Thoracic aorta (tissue), 2 donors: ENCODE measurements around the gene RGL3. TPM values are rescaled to one million over a fixed set of nuclear protein-coding genes. Genes with fewer than 3 reads are reported as not detected.
"Not testable (repeated sequence)": the region's sequence is repeated elsewhere in the genome, so short reads cannot be mapped to it uniquely, and the experiment has no call there.

Experiments used
- ATAC-seq: fragments of 150-250 bp; one replicate; pipeline ENCODE4 v1.8.0; 2017; ENCODE audit warnings: low read depth; ENCODE audit not compliant: insufficient number of reproducible peaks, low FRiP score
- DNase-seq: peaks from one replicate; pipeline ENCODE4 v3.0.0-alpha.2; 2020; ENCODE audit warnings: low spot score
- H3K27ac ChIP-seq, 2 donors: fragments of 200-600 bp; sonication (generic); 1 replicate in 1 of 2; 2 replicates in 1 of 2; pipeline ENCODE4 v1.5.1; 2016; ENCODE audit warnings: mild to moderate bottlenecking in 2 of 2, moderate library complexity in 2 of 2
- H3K27me3 ChIP-seq: fragments of 200-600 bp; sonication (generic); replicated peaks from 2 replicates; pipeline ENCODE4 v1.6.0; 2016; ENCODE audit warnings: mild to moderate bottlenecking; ENCODE audit not compliant: insufficient read depth
- H3K36me3 ChIP-seq: fragments of 200-600 bp; sonication (generic); one replicate; pipeline ENCODE4 v1.5.1; 2016
- H3K4me1 ChIP-seq, 2 donors: fragments of 200-600 bp; sonication (generic); 1 replicate in 1 of 2; 2 replicates in 1 of 2; pipeline versions ENCODE4 v1.5.1 to v1.6.0; 2016; ENCODE audit warnings: low read depth in 2 of 2, mild to moderate bottlenecking in 1 of 2; ENCODE audit not compliant: control insufficient read depth in 1 of 2
- H3K4me3 ChIP-seq: fragments of 200-600 bp; sonication (generic); 2 replicates; pipeline ENCODE4 v1.5.1; 2016; ENCODE audit warnings: mild to moderate bottlenecking
- H3K9me3 ChIP-seq: fragments of 200-600 bp; sonication (generic); 2 replicates; pipeline ENCODE4 v1.5.1; 2016
- CTCF ChIP-seq: fragments of 200-600 bp; sonication (generic); IDR thresholded peaks from one replicate; pipeline ENCODE4 v1.5.1; 2019; ENCODE audit warnings: antibody characterized with exemption
- total RNA-seq, 2 donors: library from RNA; depleted of rRNA; stranded (reverse); fragments of >200 nt; gene quantifications; one replicate each; pipeline versions ENCODE4 v1.1.0 to v1.2.3, GENCODE V29; 2016

RGL3 gene
- total RNA-seq, 2 donors from 2014 or later: 43.6 to 47.4 TPM

- no peak for TF ChIP-seq CTCF
- Histone ChIP-seq H3K4me3 (no peak overlapping the region), H3K27me3 (no peaks in the 10 kb centered on the region), H3K9me3 (no peaks in the 10 kb centered on the region), H3K4me1 (no peaks in the 10 kb centered on the region), H3K27ac (no peak overlapping the region), H3K36me3 (no peaks in the 10 kb centered on the region)
- ATAC-seq (no peak), DNase-seq (no peak)
These were observed 42.3 kb upstream of the RGL3 start for GRCh38 chr19:11461453-11461852.

- no peaks in the 10 kb centered on the region for H3K36me3 ChIP-seq
- H3K9me3 ChIP-seq: no peaks in the 10 kb centered on the region
- no peaks in the 10 kb centered on the region for H3K27me3 ChIP-seq
- no peak overlapping the region for H3K4me3 ChIP-seq
- no peaks in the 10 kb centered on the region for H3K4me1 ChIP-seq
- ATAC-seq: no peak
- H3K27ac ChIP-seq: no peak overlapping the region
- TF ChIP-seq CTCF: no peak
- DNase-seq: no peak
These were observed 41.1 kb upstream of the RGL3 start for GRCh38 chr19:11460207-11460606.

- not testable (repeated sequence) for H3K27ac ChIP-seq, ATAC-seq, DNase-seq
These were observed 39.8 kb upstream of the RGL3 start for GRCh38 chr19:11458912-11459311.

GRCh38 chr19:11458236-11458900, 39.3 kb upstream of the RGL3 start:
- no peaks in the 10 kb centered on the region for H3K4me1 ChIP-seq
- no peak for TF ChIP-seq CTCF
- no peaks in the 10 kb centered on the region for H3K27me3 ChIP-seq
- H3K27ac ChIP-seq: no peak overlapping the region
- H3K36me3 ChIP-seq: no peaks in the 10 kb centered on the region
- no peaks in the 10 kb centered on the region for H3K9me3 ChIP-seq
- H3K4me3 ChIP-seq: no peak overlapping the region
- no peak for DNase-seq
- ATAC-seq: no peak

More at GRCh38 chr19:11458912-11459311, 39.8 kb upstream of the RGL3 start:
- not testable (repeated sequence) for H3K27me3 ChIP-seq, H3K9me3 ChIP-seq, H3K4me3 ChIP-seq, H3K4me1 ChIP-seq, H3K36me3 ChIP-seq

GRCh38 chr19:11457831-11458230, 38.7 kb upstream of the RGL3 start:
- Histone ChIP-seq H3K36me3 (no peaks in the 10 kb centered on the region), H3K27ac (no peak overlapping the region), H3K9me3 (no peaks in the 10 kb centered on the region), H3K4me3 (no peak overlapping the region), H3K27me3 (no peaks in the 10 kb centered on the region), H3K4me1 (no peaks in the 10 kb centered on the region)
- no peak for ATAC-seq
- DNase-seq: no peak
- no peak for TF ChIP-seq CTCF

- no peak for DNase-seq
These were observed 38.0 kb upstream of the RGL3 start for GRCh38 chr19:11457115-11457514.

More at GRCh38 chr19:11457115-11457514, 38.0 kb upstream of the RGL3 start:
- Histone ChIP-seq H3K9me3 (no peaks in the 10 kb centered on the region), H3K4me1 (no peaks in the 10 kb centered on the region), H3K27ac (no peak overlapping the region), H3K27me3 (no peaks in the 10 kb centered on the region), H3K4me3 (no peak overlapping the region), H3K36me3 (no peaks in the 10 kb centered on the region)
- no peak for TF ChIP-seq CTCF
- no peak for ATAC-seq
